Lower lobe of right lung (tissue), 2 donors: Measurements from ENCODE around the gene EXPH5. TPM values are rescaled to one million over a fixed set of nuclear protein-coding genes. Genes with fewer than 3 reads are reported as not detected.
A peak's percentile ranks its signal among the peaks of the same experiment; 100 is the strongest.

Experiments used
- ATAC-seq, 2 donors: fragments of 200-7000 bp; cut with Tn5 transposase; one replicate each; pipeline ENCODE4 v1.9.1; 2020 to 2022; ENCODE audit warnings: mild to moderate bottlenecking in 2 of 2, moderate library complexity in 2 of 2
- DNase-seq: peaks from one replicate; pipeline ENCODE4 v3.0.0-alpha.2; 2020
- H3K27ac ChIP-seq: fragments of 200-600 bp; one replicate; pipeline ENCODE4 v1.8.0; 2022
- H3K27me3 ChIP-seq: fragments of 200-600 bp; one replicate; pipeline ENCODE4 v1.8.0; 2022; ENCODE audit warnings: low read depth
- H3K36me3 ChIP-seq: fragments of 200-600 bp; one replicate; pipeline ENCODE4 v1.8.0; 2022; ENCODE audit warnings: mild to moderate bottlenecking
- H3K4me1 ChIP-seq: fragments of 200-600 bp; one replicate; pipeline ENCODE4 v1.8.0; 2022
- H3K4me3 ChIP-seq: fragments of 200-600 bp; one replicate; pipeline ENCODE4 v1.8.0; 2022; ENCODE audit warnings: mild to moderate bottlenecking
- H3K9me3 ChIP-seq: fragments of 200-600 bp; one replicate; pipeline ENCODE4 v1.8.0; 2022
- intact Hi-C: fragments of 100-400 bp; cut with DNase I; formaldehyde crosslinking; loops from one replicate; pipeline ENCODE4 v1.11.0; 2022
- total RNA-seq: library from RNA; stranded (reverse); fragmentation: NEBNext Ultra II Directional; extraction: Animal tissue kit (Norgen Biotek cat#: 25700); gene quantifications from one replicate; pipeline ENCODE4 v1.2.1, GENCODE V29; 2021
- TF ChIP-seq, protein P1 (sequence below): fragments of 200-600 bp; IDR thresholded peaks from one replicate; pipeline ENCODE4 v1.8.0; 2022; ENCODE audit warnings: antibody characterized with exemption, mild to moderate bottlenecking
- donor health status: DM: no; HTN: yes; CAD: no; lungs with severe emphysema.

EXPH5 gene
- total RNA-seq, 1 donor from 2014 or later = 34.9 TPM

GRCh38 chr11:108574675-108575074 is 18.9 kb downstream of the EXPH5 start:
- H3K27me3 ChIP-seq = no peaks in the 10 kb centered on the region
- DNase-seq (no peak), ATAC-seq (no peak)
- H3K27ac ChIP-seq = no peak overlapping the region
- H3K4me1 ChIP-seq = no peaks in the 10 kb centered on the region
- no peak overlapping the region for H3K4me3 ChIP-seq
- H3K36me3 ChIP-seq = no peaks in the 10 kb centered on the region
- H3K9me3 ChIP-seq = peaks cover 4% of the 10 kb centered on the region
- TF ChIP-seq, protein P1, sequence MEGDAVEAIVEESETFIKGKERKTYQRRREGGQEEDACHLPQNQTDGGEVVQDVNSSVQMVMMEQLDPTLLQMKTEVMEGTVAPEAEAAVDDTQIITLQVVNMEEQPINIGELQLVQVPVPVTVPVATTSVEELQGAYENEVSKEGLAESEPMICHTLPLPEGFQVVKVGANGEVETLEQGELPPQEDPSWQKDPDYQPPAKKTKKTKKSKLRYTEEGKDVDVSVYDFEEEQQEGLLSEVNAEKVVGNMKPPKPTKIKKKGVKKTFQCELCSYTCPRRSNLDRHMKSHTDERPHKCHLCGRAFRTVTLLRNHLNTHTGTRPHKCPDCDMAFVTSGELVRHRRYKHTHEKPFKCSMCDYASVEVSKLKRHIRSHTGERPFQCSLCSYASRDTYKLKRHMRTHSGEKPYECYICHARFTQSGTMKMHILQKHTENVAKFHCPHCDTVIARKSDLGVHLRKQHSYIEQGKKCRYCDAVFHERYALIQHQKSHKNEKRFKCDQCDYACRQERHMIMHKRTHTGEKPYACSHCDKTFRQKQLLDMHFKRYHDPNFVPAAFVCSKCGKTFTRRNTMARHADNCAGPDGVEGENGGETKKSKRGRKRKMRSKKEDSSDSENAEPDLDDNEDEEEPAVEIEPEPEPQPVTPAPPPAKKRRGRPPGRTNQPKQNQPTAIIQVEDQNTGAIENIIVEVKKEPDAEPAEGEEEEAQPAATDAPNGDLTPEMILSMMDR = no peak
- intact Hi-C loops = no loop called here

- H3K36me3 ChIP-seq = no peaks in the 10 kb centered on the region
- TF ChIP-seq, protein P1 = no peak
- no peaks in the 10 kb centered on the region for H3K27me3 ChIP-seq
- H3K27ac ChIP-seq = no peak overlapping the region
- intact Hi-C loops = no loop called here
- H3K4me1 ChIP-seq = peaks cover 6% of the 10 kb centered on the region
- H3K9me3 ChIP-seq = peaks cover 4% of the 10 kb centered on the region
- H3K4me3 ChIP-seq = no peak overlapping the region
- no peak for ATAC-seq
- DNase-seq = no peak
These were observed 22.6 kb downstream of the EXPH5 start for GRCh38 chr11:108571001-108571400.

- H3K27ac ChIP-seq = no peak overlapping the region
- DNase-seq = no peak
- H3K4me1 ChIP-seq = peaks cover 11% of the 10 kb centered on the region
- H3K36me3 ChIP-seq = no peaks in the 10 kb centered on the region
- H3K4me3 ChIP-seq = no peak overlapping the region
- H3K27me3 ChIP-seq = no peaks in the 10 kb centered on the region
- peaks cover 4% of the 10 kb centered on the region for H3K9me3 ChIP-seq
- TF ChIP-seq, protein P1 = no peak
- intact Hi-C loops = no loop called here
- ATAC-seq = no peak
These were observed 23.7 kb downstream of the EXPH5 start for GRCh38 chr11:108569896-108570295.

GRCh38 chr11:108568195-108568858 is 25.2 kb downstream of the EXPH5 start:
- Histone ChIP-seq H3K27me3 (no peaks in the 10 kb centered on the region), H3K36me3 (no peaks in the 10 kb centered on the region), H3K9me3 (no peaks in the 10 kb centered on the region), H3K4me1 (peaks cover 11% of the 10 kb centered on the region), H3K4me3 (no peak overlapping the region), H3K27ac (no peak overlapping the region)
- ATAC-seq (no peak), DNase-seq (no peak)
- intact Hi-C loops = no loop called here
- TF ChIP-seq, protein P1 = no peak

DNA sequence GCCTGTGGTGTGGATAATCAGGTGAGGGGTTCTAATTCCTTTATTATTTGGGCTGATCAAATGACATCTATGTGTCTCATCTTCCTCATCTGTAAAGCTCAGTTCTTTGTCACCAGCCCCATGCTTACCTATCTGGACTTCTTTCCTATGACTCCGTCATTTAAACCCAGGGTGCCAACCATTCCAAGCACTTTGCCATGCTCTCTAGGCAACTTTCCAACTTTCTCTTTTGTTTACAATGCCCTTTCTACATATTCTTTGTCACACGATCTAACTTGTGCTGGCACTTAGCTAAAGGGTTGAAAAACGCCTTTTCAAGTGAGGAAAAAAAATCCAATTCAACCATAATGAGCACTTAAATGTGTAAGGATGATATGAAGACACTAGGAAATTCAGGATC is 27.9 kb downstream of the EXPH5 start:
- no peak for DNase-seq
- intact Hi-C loops = no loop called here
- Histone ChIP-seq H3K4me3 (no peak overlapping the region), H3K27ac (no peak overlapping the region), H3K36me3 (no peaks in the 10 kb centered on the region), H3K9me3 (no peaks in the 10 kb centered on the region), H3K4me1 (peaks cover 19% of the 10 kb centered on the region), H3K27me3 (no peaks in the 10 kb centered on the region)
- TF ChIP-seq, protein P1 = no peak
- peak; percentile 47 to 65 for ATAC-seq
